ENCODE data around the gene ADAM19.

The ADAM19 gene

GRCh38 chr5:157518963-157519362 lies 56.6 kb downstream of the ADAM19 start:
- TF ChIP-seq CTCF (IDR thresholded peaks at IDR 0.05; ENCODE audit: control insufficient read depth, extremely low read depth, insufficient read depth), result no peak
- no peak for DNase-seq (ENCODE audit: low read depth)
- H3K4me3 ChIP-seq (ENCODE audit: low read depth, low read length), result no peak overlapping the region

GRCh38 chr5:157516626-157517325 lies 58.8 kb downstream of the ADAM19 start:
- no peak overlapping the region for H3K4me3 ChIP-seq (ENCODE audit: low read depth, low read length)
- no peak for DNase-seq (ENCODE audit: low read depth)
- TF ChIP-seq CTCF (IDR thresholded peaks at IDR 0.05; ENCODE audit: control insufficient read depth, extremely low read depth, insufficient read depth), result no peak

- no peak for DNase-seq (ENCODE audit: low read depth)
- H3K4me3 ChIP-seq (ENCODE audit: low read depth, low read length), result no peak overlapping the region
- no peak for TF ChIP-seq CTCF (IDR thresholded peaks at IDR 0.05; ENCODE audit: control insufficient read depth, extremely low read depth, insufficient read depth)
Measured at GRCh38 chr5:157516006-157516405, 59.6 kb downstream of the ADAM19 start.

- TF ChIP-seq CTCF (IDR thresholded peaks at IDR 0.05; ENCODE audit: control insufficient read depth, extremely low read depth, insufficient read depth), result no peak
- H3K4me3 ChIP-seq (ENCODE audit: low read depth, low read length), result no peak overlapping the region
- DNase-seq (ENCODE audit: low read depth), result no peak
Measured at GRCh38 chr5:157514974-157515373, 60.6 kb downstream of the ADAM19 start.

- no peak overlapping the region for H3K4me3 ChIP-seq (ENCODE audit: low read depth, low read length)
- no peak for TF ChIP-seq CTCF (IDR thresholded peaks at IDR 0.05; ENCODE audit: control insufficient read depth, extremely low read depth, insufficient read depth)
- no peak for DNase-seq (ENCODE audit: low read depth)
Measured at GRCh38 chr5:157513182-157513581, 62.4 kb downstream of the ADAM19 start.

- DNase-seq (ENCODE audit: low read depth), result no peak
- no peak for TF ChIP-seq CTCF (IDR thresholded peaks at IDR 0.05; ENCODE audit: control insufficient read depth, extremely low read depth, insufficient read depth)
- no peak overlapping the region for H3K4me3 ChIP-seq (ENCODE audit: low read depth, low read length)
Measured at GRCh38 chr5:157511651-157512644, 63.6 kb downstream of the ADAM19 start.
